ENCODE results near the gene OLIG2.

Gene OLIG2

DNA sequence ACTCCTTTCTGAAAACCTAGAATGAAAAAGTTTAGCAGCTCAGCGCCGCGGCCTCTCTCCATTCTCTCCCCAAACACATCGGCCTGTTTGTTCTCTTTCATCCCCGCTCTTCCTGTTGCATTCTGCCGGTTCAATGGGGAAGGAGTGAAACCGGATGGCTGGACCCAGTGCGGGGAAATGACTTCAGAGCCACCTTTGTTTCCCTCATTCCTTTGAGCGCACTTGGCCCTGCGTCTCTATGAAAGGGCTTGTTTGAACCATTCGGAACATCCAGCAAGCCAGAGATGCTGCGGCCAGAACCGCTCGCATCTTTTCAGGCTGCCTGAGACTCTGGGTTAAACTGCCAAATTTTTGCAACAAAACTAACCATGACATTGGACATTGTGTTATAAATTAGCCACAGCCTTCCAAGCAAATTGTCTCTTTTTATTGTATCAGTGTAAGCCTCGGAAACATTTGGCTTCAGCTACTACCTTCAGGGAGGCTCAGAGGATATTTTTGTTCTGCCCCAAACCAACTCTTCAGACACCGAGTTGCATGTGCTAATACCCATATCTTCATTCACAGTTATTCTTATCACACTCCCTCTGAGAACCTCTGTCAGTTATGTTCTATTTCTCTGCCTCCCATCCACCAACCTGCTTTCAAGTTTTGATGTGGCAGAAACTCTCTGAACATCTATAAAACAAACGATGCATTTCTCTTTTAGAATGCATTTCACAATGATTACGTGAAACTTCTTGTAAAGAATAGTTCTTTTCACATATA lies 39.1 kb downstream of the OLIG2 start:
- DNase-seq (ENCODE audit: low read depth), result no peak

DNA sequence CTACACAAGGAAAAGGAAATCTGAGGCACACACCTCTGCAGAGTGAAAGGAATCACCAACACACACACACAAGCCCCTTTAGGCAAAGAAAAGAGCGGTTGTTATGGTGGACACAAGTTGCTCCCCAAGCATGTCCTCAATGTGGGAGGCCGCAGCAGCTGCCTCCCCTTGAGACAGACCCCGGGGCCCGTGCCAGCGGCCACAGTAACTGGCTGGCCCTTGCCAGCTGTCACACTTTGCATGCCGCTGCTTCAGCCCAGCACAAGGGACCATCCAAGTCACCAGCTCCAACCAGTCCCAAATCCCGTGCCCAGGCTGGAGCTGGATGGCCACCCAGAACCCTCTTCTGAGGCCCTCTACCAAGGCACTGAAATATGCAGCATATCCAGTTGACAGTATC lies 41.3 kb downstream of the OLIG2 start:
- no peak for DNase-seq (ENCODE audit: low read depth)

DNA sequence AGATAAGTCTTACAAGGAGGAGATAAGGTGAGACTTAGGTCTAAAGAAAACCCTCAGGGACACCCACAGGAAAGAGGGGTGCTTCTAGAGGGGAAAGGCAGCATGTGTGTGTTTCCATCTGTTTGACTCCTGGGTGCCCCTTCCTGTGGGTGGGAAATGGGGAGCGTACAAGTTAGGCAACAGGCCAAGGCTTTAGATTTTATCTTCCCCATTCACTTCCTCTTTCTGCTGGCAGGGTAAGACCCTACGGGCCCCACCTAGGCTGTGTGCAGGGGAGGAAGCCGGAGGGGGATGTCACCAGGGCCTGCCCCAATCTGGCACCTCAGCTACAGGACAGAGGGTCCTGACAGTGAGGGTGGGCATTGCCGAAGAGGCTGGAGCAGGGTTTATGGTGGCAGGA lies 41.7 kb downstream of the OLIG2 start:
- DNase-seq (ENCODE audit: low read depth), result no peak

DNA sequence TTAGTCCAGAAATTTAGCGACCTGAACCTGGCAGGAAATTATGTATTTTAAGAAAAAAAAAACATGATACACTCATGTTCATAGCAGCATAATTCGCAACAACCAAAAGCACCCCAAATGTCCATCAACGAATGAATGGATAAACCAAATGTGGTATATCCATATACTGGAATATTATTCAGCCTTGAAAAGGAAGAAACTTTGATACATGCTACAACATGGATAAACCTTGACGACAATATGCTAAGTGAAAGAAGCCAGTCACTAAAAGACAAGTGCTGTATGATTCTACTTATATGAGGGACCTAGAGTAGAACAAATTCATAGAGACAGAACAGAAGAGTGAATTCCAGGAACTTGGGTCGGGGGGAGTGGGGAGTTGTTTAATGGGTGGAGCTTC lies 43.5 kb downstream of the OLIG2 start:
- DNase-seq (ENCODE audit: low read depth), result no peak

DNA sequence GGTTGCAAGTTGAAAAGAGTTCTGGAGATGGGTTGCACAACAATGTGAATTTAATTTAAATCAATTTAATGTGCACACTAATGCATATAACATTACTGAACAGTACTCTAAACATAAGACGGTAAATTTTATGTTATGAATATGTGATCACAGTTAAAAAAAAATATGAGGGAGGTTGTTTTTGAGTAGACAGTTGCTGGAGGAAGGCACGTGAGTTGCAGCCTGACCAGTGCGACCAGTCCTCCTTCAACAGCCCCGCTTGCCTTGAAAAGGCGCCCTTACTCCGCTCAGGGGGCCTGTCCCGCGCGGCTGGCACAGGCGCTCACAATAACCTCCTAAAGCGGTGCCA lies 43.9 kb downstream of the OLIG2 start:
- no peak for DNase-seq (ENCODE audit: low read depth)

DNA sequence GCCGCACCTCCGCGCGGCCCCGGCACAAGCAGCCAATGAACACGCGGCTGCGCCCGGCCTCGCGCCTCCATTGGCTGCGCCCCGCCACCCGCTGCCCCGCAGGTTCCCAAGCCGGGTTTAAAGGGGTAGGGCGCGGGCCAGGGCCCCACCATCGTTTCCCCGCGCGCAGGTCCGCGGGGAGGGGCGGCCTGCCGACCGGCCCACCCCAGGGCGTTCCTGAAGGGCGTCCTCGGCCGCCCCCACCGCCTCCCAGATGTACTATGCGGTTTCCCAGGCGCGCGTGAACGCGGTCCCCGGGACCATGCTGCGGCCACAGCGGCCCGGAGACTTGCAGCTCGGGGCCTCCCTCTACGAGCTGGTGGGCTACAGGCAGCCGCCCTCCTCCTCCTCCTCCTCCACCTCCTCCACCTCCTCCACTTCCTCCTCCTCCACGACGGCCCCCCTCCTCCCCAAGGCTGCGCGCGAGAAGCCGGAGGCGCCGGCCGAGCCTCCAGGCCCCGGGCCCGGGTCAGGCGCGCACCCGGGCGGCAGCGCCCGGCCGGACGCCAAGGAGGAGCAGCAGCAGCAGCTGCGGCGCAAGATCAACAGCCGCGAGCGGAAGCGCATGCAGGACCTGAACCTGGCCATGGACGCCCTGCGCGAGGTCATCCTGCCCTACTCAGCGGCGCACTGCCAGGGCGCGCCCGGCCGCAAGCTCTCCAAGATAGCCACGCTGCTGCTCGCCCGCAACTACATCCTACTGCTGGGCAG lies 44.4 kb downstream of the OLIG2 start, which contains the start of gene OLIG1:
Gene OLIG1, plus strand, starts transcription at position 148 of the 750 bp plus-strand sequence. Its CDS starts 106 bp downstream, at position 254.
- DNase-seq (ENCODE audit: low read depth), result no peak

DNA sequence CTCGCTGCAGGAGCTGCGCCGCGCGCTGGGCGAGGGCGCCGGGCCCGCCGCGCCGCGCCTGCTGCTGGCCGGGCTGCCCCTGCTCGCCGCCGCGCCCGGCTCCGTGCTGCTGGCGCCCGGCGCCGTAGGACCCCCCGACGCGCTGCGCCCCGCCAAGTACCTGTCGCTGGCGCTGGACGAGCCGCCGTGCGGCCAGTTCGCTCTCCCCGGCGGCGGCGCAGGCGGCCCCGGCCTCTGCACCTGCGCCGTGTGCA lies 44.9 kb downstream of the OLIG2 start:
- no peak for DNase-seq (ENCODE audit: low read depth)

DNA sequence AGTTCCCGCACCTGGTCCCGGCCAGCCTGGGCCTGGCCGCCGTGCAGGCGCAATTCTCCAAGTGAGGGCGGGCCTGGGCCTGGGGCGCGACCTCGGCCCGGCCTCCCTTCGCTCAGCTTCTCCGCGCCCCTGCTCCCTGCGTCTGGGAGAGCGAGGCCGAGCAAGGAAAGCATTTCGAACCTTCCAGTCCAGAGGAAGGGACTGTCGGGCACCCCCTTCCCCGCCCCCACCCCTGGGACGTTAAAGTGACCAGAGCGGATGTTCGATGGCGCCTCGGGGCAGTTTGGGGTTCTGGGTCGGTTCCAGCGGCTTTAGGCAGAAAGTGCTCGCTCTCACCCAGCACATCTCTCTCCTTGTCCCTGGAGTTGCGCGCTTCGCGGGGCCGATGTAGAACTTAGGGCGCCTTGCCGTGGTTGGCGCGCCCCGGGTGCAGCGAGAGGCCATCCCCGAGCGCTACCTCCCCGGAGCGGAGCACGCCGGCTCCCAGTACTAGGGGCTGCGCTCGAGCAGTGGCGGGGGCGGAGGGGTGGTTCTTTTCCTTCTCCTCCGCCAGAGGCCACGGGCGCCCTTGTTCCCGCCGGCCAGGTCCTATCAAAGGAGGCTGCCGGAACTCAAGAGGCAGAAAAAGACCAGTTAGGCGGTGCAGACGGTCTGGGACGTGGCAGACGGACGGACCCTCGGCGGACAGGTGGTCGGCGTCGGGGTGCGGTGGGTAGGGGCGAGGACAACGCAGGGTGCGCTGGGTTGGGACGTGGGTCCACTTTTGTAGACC lies 45.4 kb downstream of the OLIG2 start:
- DNase-seq (ENCODE audit: low read depth), result no peak

DNA sequence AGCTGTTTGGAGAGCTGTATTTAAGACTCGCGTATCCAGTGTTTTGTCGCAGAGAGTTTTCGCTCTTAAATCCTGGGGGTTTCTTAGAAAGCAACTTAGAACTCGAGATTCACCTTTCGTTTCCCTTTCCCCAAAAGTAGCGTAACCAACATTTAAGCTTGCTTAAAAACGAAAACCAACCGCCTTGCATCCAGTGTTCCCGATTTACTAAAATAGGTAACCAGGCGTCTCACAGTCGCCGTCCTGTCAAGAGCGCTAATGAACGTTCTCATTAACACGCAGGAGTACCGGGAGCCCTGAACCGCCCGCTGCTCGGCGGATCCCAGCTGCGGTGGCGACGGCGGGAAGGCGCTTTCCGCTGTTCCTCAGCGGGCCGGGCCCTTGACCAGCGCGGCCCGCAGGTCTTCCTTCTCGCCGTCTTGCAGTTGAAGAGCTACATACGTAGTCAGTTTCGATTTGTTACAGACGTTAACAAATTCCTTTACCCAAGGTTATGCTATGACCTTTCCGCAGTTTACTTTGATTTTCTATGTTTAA lies 46.1 kb downstream of the OLIG2 start:
- no peak for DNase-seq (ENCODE audit: low read depth)

DNA sequence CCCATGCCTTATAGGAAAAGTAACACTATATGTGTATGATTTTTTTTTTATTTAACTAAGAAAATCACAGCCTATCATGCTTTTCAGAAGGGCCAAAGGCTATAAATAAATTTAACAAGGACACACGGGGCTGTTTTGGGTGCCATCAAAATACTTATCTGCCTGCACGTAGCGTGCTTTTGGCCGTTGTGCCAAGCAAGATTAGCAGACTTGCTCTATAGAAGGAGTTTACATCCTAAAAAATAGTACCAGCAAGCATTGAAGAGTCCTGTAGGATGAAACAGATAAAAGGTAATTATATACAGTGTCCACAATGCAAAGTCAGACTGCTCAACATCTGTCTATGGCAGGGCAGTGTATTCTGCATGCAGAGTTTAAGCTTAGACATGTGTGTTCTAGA lies 47.9 kb downstream of the OLIG2 start:
- no peak for DNase-seq (ENCODE audit: low read depth)

DNA sequence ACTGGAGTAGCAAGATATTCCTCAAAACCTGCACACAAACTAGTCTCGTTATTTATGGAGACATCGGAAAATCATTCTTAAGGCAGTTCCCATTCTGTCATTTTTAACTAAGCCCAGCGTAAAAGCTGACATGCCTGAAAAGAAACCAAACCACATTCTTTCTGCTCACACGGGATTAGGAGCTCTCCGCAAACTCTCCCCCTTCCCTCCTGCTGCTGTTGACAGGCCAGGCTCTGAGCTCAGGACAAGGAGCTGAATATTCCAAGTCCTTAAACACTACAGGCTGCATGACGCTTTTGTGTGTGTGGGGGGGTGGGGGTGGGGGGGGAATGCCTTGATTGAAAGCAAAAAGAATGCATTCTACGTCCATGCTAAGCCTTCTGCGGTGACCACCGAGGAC lies 49.4 kb downstream of the OLIG2 start:
- no peak for DNase-seq (ENCODE audit: low read depth)

DNA sequence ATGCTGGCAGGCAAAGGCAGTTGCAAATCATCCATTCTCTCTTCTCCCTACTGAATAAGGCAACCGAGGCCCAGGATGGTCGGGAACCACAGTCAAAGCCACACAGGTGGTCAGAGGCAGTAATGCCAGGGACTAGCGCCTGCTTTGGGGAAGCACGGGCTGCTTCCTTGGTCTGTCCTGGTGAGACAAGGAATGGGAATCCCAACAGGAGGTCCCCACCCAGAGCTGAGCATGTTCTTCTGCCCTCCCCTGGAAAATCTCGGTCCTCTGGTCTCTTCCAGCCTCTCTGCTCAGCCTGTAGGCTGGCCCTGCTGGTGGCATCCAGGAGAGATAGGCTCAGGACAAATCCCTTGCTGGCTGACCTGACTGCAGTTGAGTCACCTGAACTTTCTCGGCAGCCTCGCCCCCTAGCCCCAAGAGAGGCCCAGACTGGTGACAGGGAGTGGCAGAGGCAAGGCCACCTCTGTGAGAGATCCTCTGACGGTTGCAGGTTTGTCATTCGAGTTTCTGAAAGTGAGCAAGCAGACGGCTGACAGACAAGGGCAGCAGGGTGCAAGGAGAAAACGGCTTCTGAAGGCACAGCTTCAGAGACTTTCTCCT lies 50.0 kb downstream of the OLIG2 start:
- no peak for DNase-seq (ENCODE audit: low read depth)

DNA sequence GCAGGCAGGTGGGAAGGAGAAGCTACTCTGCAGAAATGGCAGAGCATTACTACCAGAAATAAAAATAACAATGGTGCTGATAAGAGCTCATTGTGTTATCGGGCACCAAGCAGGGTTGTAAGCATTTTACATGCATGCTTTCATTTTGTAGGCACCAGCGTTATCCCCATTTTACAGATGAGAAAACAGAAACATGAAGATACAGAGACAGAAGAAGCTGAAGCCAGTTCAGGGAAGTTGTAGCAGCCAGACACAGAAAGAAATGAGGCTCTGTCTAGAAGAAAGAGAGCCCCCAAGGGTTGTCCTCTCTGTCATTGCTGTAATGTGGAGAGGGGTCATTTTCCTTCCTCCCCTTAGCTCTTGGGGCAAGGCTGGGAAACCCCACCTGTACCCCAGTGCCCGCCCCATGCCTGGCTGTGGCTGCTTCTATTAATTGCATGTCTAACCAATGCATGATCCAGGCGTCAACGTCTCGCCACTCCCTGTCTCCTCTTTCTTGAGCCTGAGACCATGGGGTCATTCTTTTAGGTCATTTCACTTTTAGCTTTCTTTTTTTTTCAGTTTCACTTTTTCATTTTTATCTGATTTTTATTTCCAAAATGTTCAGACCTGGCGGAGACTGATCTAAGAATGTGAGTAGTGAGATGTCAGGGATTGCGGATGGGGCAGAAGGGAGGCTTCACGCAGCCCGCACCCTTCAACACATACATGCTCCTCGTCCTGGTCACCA lies 51.0 kb downstream of the OLIG2 start:
- DNase-seq (ENCODE audit: low read depth), result no peak

Measured in stimulated activated CD8-positive, alpha-beta memory T cell treated with anti-CD3 and anti-CD28 coated beads, Interleukin-12 subunit alpha, Interleukin-12 subunit beta, amount 100 ng/mL, for 4 hours (primary cell).